HEK293 (cell line): ENCODE measurements around the gene MARCHF3.

Experiments used
- BCL11A ChIP-seq: fragments of 450-650 bp; formaldehyde crosslinking; IDR thresholded peaks from 2 replicates; pipeline ENCODE4 v1.5.1; 2016; ENCODE audit warnings: low read depth, missing biosample characterization, missing genetic modification characterization
- IKZF3 ChIP-seq: fragments of 450-650 bp; IDR thresholded peaks from 2 replicates; pipeline ENCODE4 v1.5.0; 2018; ENCODE audit warnings: missing biosample characterization, mild to moderate bottlenecking, missing genetic modification characterization, moderate library complexity
- MZF1 ChIP-seq: fragments of 450-650 bp; formaldehyde crosslinking; IDR thresholded peaks from 2 replicates; pipeline ENCODE4 v1.5.1; 2017; ENCODE audit warnings: missing biosample characterization, missing genetic modification characterization, borderline replicate concordance
- SETDB1 ChIP-seq: IDR thresholded peaks from one replicate; pipeline ENCODE4 v1.6.1; 2017; ENCODE audit warnings: mild to moderate bottlenecking, low read length, moderate library complexity, mixed read lengths; ENCODE audit not compliant: insufficient read length
- WT1 ChIP-seq: fragments of 450-650 bp; formaldehyde crosslinking; IDR thresholded peaks from 2 replicates; pipeline ENCODE4 v1.5.1; 2016; ENCODE audit warnings: missing biosample characterization, missing genetic modification characterization
- YY2 ChIP-seq: fragments of 450-650 bp; formaldehyde crosslinking; IDR thresholded peaks from 2 replicates; pipeline ENCODE4 v1.5.1; 2016; ENCODE audit warnings: missing biosample characterization, missing genetic modification characterization
- ZBTB20 ChIP-seq: fragments of 450-650 bp; formaldehyde crosslinking; IDR thresholded peaks from 2 replicates; pipeline ENCODE4 v1.5.1; 2016; ENCODE audit warnings: missing biosample characterization, missing genetic modification characterization
- ZNF121 ChIP-seq: fragments of 450-650 bp; formaldehyde crosslinking; IDR thresholded peaks from 2 replicates; pipeline ENCODE4 v1.5.1; 2016; ENCODE audit warnings: missing biosample characterization, missing genetic modification characterization
- ZNF157 ChIP-seq: fragments of 450-650 bp; formaldehyde crosslinking; IDR thresholded peaks from 2 replicates; pipeline ENCODE4 v1.5.1; 2016; ENCODE audit warnings: missing biosample characterization, missing genetic modification characterization
- ZNF223 ChIP-seq: fragments of 450-650 bp; formaldehyde crosslinking; IDR thresholded peaks from 2 replicates; pipeline ENCODE4 v1.5.1; 2016; ENCODE audit warnings: missing biosample characterization, missing genetic modification characterization
- ZNF239 ChIP-seq: fragments of 450-650 bp; formaldehyde crosslinking; IDR thresholded peaks from 2 replicates; pipeline ENCODE4 v1.5.1; 2016; ENCODE audit warnings: missing biosample characterization, missing genetic modification characterization
- ZNF280C ChIP-seq: fragments of 450-650 bp; formaldehyde crosslinking; IDR thresholded peaks from 2 replicates; pipeline ENCODE4 v1.5.1; 2016; ENCODE audit warnings: missing biosample characterization, missing genetic modification characterization
- ZNF292 ChIP-seq: fragments of 450-650 bp; formaldehyde crosslinking; IDR thresholded peaks from 2 replicates; pipeline ENCODE4 v1.5.1; 2016; ENCODE audit warnings: low read depth, missing biosample characterization, missing genetic modification characterization, borderline replicate concordance
- ZNF302 ChIP-seq: fragments of 450-650 bp; formaldehyde crosslinking; IDR thresholded peaks from 2 replicates; pipeline ENCODE4 v1.5.1; 2016; ENCODE audit warnings: missing biosample characterization, missing genetic modification characterization, low read depth
- ZNF350 ChIP-seq: fragments of 450-650 bp; formaldehyde crosslinking; IDR thresholded peaks from 2 replicates; pipeline ENCODE4 v1.5.0; 2017; ENCODE audit warnings: missing biosample characterization, mild to moderate bottlenecking, missing genetic modification characterization
- ZNF544 ChIP-seq: fragments of 450-650 bp; formaldehyde crosslinking; IDR thresholded peaks from 2 replicates; pipeline ENCODE4 v1.5.0; 2017; ENCODE audit warnings: missing biosample characterization, missing genetic modification characterization
- ZNF621 ChIP-seq: fragments of 450-650 bp; formaldehyde crosslinking; IDR thresholded peaks from 2 replicates; pipeline ENCODE4 v1.5.1; 2017; ENCODE audit warnings: missing biosample characterization, missing genetic modification characterization
- ZNF658 ChIP-seq: fragments of 450-650 bp; formaldehyde crosslinking; IDR thresholded peaks from 2 replicates; pipeline ENCODE4; 2016; ENCODE audit warnings: missing biosample characterization, missing genetic modification characterization
- ZNF660 ChIP-seq: fragments of 450-650 bp; IDR thresholded peaks from 2 replicates; pipeline ENCODE4 v1.5.1; 2018; ENCODE audit warnings: missing biosample characterization, mild to moderate bottlenecking, missing genetic modification characterization
- ZNF677 ChIP-seq: fragments of 450-650 bp; IDR thresholded peaks from 2 replicates; pipeline ENCODE4 v1.5.0; 2018; ENCODE audit warnings: missing biosample characterization, mild to moderate bottlenecking, missing genetic modification characterization, moderate library complexity
- ZNF76 ChIP-seq: fragments of 450-650 bp; formaldehyde crosslinking; IDR thresholded peaks from 2 replicates; pipeline ENCODE4; 2016; ENCODE audit warnings: low read depth, missing biosample characterization, missing genetic modification characterization, borderline replicate concordance
- ZNF785 ChIP-seq: fragments of 450-650 bp; formaldehyde crosslinking; IDR thresholded peaks from 2 replicates; pipeline ENCODE4 v1.5.1; 2016; ENCODE audit warnings: missing biosample characterization, missing genetic modification characterization
- ZNF843 ChIP-seq: fragments of 450-650 bp; formaldehyde crosslinking; IDR thresholded peaks from 2 replicates; pipeline ENCODE4 v1.5.1; 2016; ENCODE audit warnings: missing biosample characterization, missing genetic modification characterization
- ZSCAN30 ChIP-seq: fragments of 450-650 bp; IDR thresholded peaks from 2 replicates; pipeline ENCODE4 v1.5.1; 2018; ENCODE audit warnings: missing biosample characterization, mild to moderate bottlenecking, missing genetic modification characterization, moderate library complexity
- TF ChIP-seq, protein P1 (sequence below): fragments of 450-650 bp; formaldehyde crosslinking; IDR thresholded peaks from 2 replicates; pipeline ENCODE4 v1.5.1; 2017; ENCODE audit warnings: missing biosample characterization, missing genetic modification characterization
- TF ChIP-seq, protein P2 (sequence below): fragments of 450-650 bp; formaldehyde crosslinking; IDR thresholded peaks from 2 replicates; pipeline ENCODE4 v1.5.1; 2016; ENCODE audit warnings: missing biosample characterization, missing genetic modification characterization
- TF ChIP-seq, protein P3 (sequence below): fragments of 450-650 bp; formaldehyde crosslinking; IDR thresholded peaks from 2 replicates; pipeline ENCODE4 v1.5.1; 2016; ENCODE audit warnings: missing biosample characterization, missing genetic modification characterization, borderline replicate concordance
- TF ChIP-seq, protein P4 (sequence below): fragments of 450-650 bp; formaldehyde crosslinking; IDR thresholded peaks from 2 replicates; pipeline ENCODE4 v1.5.1; 2017; ENCODE audit warnings: missing biosample characterization, missing genetic modification characterization
- TF ChIP-seq, protein P5 (sequence below): fragments of 450-650 bp; formaldehyde crosslinking; IDR thresholded peaks from 2 replicates; pipeline ENCODE4 v1.5.1; 2016; ENCODE audit warnings: missing biosample characterization, missing genetic modification characterization
- TF ChIP-seq, protein P6 (sequence below): fragments of 450-650 bp; formaldehyde crosslinking; IDR thresholded peaks from 2 replicates; pipeline ENCODE4 v1.5.1; 2017; ENCODE audit warnings: missing biosample characterization, missing genetic modification characterization

Gene MARCHF3

GRCh38 chr5:127029581-127030258, 638 bp downstream of the MARCHF3 start (continued):
- TF ChIP-seq ZNF223 (tag by site-specific recombination) (no peak), BCL11A (tag by site-specific recombination) (no peak), ZNF350 (no peak), YY2 (tag by site-specific recombination) (no peak), ZNF544 (tag by site-specific recombination) (no peak), ZSCAN30 (tag by site-specific recombination) (no peak), ZNF843 (tag by site-specific recombination) (no peak), ZNF121 (tag by site-specific recombination) (no peak), ZNF76 (tag by site-specific recombination) (0 out of 2 replicates have a peak, but pooled peaks have one; percentile 18), ZBTB20 (tag by site-specific recombination) (peak; percentile 63; the same call in 1 of the 2 replicates), ZNF658 (tag by site-specific recombination) (no peak), WT1 (tag by site-specific recombination) (no peak), ZNF621 (no peak), SETDB1 (no peak), ZNF785 (tag by site-specific recombination) (no peak), IKZF3 (peak; percentile 38; the same call in 1 of the 2 replicates), ZNF292 (tag by site-specific recombination) (no peak), ZNF302 (tag by site-specific recombination) (no peak), ZNF660 (tag by site-specific recombination) (peak; percentile 13; the same call in 1 of the 2 replicates), ZNF157 (tag by site-specific recombination) (no peak), ZNF280C (no peak), MZF1 (no peak), ZNF239 (tag by site-specific recombination) (no peak), ZNF677 (no peak)
- TF ChIP-seq, protein P1, sequence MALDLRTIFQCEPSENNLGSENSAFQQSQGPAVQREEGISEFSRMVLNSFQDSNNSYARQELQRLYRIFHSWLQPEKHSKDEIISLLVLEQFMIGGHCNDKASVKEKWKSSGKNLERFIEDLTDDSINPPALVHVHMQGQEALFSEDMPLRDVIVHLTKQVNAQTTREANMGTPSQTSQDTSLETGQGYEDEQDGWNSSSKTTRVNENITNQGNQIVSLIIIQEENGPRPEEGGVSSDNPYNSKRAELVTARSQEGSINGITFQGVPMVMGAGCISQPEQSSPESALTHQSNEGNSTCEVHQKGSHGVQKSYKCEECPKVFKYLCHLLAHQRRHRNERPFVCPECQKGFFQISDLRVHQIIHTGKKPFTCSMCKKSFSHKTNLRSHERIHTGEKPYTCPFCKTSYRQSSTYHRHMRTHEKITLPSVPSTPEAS (tag by site-specific recombination): 0 out of 2 replicates have a peak, but pooled peaks have one; percentile 11
- TF ChIP-seq, protein P2, sequence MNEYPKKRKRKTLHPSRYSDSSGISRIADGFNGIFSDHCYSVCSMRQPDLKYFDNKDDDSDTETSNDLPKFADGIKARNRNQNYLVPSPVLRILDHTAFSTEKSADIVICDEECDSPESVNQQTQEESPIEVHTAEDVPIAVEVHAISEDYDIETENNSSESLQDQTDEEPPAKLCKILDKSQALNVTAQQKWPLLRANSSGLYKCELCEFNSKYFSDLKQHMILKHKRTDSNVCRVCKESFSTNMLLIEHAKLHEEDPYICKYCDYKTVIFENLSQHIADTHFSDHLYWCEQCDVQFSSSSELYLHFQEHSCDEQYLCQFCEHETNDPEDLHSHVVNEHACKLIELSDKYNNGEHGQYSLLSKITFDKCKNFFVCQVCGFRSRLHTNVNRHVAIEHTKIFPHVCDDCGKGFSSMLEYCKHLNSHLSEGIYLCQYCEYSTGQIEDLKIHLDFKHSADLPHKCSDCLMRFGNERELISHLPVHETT (tag by site-specific recombination): no peak
- TF ChIP-seq, protein P3, sequence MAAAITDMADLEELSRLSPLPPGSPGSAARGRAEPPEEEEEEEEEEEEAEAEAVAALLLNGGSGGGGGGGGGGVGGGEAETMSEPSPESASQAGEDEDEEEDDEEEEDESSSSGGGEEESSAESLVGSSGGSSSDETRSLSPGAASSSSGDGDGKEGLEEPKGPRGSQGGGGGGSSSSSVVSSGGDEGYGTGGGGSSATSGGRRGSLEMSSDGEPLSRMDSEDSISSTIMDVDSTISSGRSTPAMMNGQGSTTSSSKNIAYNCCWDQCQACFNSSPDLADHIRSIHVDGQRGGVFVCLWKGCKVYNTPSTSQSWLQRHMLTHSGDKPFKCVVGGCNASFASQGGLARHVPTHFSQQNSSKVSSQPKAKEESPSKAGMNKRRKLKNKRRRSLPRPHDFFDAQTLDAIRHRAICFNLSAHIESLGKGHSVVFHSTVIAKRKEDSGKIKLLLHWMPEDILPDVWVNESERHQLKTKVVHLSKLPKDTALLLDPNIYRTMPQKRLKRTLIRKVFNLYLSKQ (tag by site-specific recombination): no peak
- TF ChIP-seq, protein P4, sequence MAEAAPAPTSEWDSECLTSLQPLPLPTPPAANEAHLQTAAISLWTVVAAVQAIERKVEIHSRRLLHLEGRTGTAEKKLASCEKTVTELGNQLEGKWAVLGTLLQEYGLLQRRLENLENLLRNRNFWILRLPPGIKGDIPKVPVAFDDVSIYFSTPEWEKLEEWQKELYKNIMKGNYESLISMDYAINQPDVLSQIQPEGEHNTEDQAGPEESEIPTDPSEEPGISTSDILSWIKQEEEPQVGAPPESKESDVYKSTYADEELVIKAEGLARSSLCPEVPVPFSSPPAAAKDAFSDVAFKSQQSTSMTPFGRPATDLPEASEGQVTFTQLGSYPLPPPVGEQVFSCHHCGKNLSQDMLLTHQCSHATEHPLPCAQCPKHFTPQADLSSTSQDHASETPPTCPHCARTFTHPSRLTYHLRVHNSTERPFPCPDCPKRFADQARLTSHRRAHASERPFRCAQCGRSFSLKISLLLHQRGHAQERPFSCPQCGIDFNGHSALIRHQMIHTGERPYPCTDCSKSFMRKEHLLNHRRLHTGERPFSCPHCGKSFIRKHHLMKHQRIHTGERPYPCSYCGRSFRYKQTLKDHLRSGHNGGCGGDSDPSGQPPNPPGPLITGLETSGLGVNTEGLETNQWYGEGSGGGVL (tag by site-specific recombination): 0 out of 2 replicates have a peak, but pooled peaks have one; percentile 13
- TF ChIP-seq, protein P5, sequence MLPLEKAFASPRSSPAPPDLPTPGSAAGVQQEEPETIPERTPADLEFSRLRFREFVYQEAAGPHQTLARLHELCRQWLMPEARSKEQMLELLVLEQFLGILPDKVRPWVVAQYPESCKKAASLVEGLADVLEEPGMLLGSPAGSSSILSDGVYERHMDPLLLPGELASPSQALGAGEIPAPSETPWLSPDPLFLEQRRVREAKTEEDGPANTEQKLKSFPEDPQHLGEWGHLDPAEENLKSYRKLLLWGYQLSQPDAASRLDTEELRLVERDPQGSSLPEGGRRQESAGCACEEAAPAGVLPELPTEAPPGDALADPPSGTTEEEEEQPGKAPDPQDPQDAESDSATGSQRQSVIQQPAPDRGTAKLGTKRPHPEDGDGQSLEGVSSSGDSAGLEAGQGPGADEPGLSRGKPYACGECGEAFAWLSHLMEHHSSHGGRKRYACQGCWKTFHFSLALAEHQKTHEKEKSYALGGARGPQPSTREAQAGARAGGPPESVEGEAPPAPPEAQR: no peak
- TF ChIP-seq, protein P6, sequence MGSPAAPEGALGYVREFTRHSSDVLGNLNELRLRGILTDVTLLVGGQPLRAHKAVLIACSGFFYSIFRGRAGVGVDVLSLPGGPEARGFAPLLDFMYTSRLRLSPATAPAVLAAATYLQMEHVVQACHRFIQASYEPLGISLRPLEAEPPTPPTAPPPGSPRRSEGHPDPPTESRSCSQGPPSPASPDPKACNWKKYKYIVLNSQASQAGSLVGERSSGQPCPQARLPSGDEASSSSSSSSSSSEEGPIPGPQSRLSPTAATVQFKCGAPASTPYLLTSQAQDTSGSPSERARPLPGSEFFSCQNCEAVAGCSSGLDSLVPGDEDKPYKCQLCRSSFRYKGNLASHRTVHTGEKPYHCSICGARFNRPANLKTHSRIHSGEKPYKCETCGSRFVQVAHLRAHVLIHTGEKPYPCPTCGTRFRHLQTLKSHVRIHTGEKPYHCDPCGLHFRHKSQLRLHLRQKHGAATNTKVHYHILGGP (tag by site-specific recombination): no peak
